ENCODE measurements around the gene SEMA4G. TPM values are rescaled to one million over a fixed set of nuclear protein-coding genes. Genes with fewer than 3 reads are reported as not detected.
A peak's percentile ranks its signal among the peaks of the same experiment; 100 is the strongest.

Gene SEMA4G
- total and polyA plus RNA-seq, 2 of the 13 experiments (the other 11 are each of a cell fraction or from before 2014, with no cell fraction given): 46.2 to 207 TPM

DNA sequence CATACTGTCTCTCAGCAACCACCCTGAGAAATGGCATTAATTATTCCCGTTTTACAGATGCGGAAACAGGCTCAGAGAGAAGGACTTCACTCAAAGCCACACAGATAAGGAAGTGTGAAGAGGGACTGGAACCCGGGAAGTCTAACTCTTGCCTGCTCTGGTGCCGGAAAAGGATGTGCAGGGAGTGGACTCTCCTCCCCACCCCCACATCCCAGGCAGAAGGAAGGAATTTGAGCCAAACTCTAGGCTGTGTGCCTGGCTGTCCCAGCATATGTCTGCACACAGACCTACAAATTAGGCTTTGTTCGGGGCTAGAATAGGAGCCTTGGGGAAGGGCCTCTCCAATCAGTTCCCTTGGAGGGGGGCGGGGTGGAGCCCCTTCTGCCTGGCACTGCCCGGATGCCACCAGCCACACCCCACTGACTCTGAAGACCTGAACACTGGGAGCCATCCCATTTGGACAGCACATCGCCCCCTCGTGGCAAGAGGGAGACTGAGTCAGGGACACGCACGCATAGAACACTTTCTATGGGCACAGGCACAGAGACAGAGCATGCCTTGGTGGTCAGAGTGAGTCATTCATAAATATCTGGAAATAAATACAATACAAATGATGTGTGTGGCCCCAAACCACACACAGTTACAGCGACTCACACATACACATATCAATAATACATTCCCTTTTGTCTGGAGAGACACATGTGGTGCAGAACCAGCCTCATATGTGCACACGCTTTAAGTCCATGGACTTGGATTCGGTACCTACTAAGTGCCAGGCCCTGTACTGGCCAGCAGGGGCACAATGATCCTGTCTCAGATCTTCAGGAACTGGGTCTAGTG, 43.4 kb downstream of the SEMA4G start (continued):
- TF ChIP-seq SOX13 (IDR thresholded peaks at IDR 0.05) (no peak), SOX13 (CRISPR knock-in tag; conservative IDR thresholded peaks at IDR 0.05 in 1 of 2, IDR thresholded peaks at IDR 0.05 in 1 of 2) (peak in 1 of 2 experiments; percentile 24; a peak in 1 of 4 replicates), NCOA5 (CRISPR knock-in tag; IDR thresholded peaks at IDR 0.05) (no peak), ARHGAP35 (CRISPR knock-in tag; IDR thresholded peaks at IDR 0.05; ENCODE audit: borderline replicate concordance) (no peak), ZNF546 (CRISPR knock-in tag; conservative IDR thresholded peaks at IDR 0.05) (no peak)
- TF ChIP-seq, protein P1, sequence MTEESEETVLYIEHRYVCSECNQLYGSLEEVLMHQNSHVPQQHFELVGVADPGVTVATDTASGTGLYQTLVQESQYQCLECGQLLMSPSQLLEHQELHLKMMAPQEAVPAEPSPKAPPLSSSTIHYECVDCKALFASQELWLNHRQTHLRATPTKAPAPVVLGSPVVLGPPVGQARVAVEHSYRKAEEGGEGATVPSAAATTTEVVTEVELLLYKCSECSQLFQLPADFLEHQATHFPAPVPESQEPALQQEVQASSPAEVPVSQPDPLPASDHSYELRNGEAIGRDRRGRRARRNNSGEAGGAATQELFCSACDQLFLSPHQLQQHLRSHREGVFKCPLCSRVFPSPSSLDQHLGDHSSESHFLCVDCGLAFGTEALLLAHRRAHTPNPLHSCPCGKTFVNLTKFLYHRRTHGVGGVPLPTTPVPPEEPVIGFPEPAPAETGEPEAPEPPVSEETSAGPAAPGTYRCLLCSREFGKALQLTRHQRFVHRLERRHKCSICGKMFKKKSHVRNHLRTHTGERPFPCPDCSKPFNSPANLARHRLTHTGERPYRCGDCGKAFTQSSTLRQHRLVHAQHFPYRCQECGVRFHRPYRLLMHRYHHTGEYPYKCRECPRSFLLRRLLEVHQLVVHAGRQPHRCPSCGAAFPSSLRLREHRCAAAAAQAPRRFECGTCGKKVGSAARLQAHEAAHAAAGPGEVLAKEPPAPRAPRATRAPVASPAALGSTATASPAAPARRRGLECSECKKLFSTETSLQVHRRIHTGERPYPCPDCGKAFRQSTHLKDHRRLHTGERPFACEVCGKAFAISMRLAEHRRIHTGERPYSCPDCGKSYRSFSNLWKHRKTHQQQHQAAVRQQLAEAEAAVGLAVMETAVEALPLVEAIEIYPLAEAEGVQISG (CRISPR knock-in tag; IDR thresholded peaks at IDR 0.05): peak; percentile 64
- TF ChIP-seq, protein P2, sequence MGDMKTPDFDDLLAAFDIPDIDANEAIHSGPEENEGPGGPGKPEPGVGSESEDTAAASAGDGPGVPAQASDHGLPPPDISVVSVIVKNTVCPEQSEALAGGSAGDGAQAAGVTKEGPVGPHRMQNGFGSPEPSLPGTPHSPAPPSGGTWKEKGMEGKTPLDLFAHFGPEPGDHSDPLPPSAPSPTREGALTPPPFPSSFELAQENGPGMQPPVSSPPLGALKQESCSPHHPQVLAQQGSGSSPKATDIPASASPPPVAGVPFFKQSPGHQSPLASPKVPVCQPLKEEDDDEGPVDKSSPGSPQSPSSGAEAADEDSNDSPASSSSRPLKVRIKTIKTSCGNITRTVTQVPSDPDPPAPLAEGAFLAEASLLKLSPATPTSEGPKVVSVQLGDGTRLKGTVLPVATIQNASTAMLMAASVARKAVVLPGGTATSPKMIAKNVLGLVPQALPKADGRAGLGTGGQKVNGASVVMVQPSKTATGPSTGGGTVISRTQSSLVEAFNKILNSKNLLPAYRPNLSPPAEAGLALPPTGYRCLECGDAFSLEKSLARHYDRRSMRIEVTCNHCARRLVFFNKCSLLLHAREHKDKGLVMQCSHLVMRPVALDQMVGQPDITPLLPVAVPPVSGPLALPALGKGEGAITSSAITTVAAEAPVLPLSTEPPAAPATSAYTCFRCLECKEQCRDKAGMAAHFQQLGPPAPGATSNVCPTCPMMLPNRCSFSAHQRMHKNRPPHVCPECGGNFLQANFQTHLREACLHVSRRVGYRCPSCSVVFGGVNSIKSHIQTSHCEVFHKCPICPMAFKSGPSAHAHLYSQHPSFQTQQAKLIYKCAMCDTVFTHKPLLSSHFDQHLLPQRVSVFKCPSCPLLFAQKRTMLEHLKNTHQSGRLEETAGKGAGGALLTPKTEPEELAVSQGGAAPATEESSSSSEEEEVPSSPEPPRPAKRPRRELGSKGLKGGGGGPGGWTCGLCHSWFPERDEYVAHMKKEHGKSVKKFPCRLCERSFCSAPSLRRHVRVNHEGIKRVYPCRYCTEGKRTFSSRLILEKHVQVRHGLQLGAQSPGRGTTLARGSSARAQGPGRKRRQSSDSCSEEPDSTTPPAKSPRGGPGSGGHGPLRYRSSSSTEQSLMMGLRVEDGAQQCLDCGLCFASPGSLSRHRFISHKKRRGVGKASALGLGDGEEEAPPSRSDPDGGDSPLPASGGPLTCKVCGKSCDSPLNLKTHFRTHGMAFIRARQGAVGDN (CRISPR knock-in tag; IDR thresholded peaks at IDR 0.05): no peak
- TF ChIP-seq, protein P3, sequence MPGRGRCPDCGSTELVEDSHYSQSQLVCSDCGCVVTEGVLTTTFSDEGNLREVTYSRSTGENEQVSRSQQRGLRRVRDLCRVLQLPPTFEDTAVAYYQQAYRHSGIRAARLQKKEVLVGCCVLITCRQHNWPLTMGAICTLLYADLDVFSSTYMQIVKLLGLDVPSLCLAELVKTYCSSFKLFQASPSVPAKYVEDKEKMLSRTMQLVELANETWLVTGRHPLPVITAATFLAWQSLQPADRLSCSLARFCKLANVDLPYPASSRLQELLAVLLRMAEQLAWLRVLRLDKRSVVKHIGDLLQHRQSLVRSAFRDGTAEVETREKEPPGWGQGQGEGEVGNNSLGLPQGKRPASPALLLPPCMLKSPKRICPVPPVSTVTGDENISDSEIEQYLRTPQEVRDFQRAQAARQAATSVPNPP (CRISPR knock-in tag; IDR thresholded peaks at IDR 0.05): no peak
- TF ChIP-seq, protein P4, sequence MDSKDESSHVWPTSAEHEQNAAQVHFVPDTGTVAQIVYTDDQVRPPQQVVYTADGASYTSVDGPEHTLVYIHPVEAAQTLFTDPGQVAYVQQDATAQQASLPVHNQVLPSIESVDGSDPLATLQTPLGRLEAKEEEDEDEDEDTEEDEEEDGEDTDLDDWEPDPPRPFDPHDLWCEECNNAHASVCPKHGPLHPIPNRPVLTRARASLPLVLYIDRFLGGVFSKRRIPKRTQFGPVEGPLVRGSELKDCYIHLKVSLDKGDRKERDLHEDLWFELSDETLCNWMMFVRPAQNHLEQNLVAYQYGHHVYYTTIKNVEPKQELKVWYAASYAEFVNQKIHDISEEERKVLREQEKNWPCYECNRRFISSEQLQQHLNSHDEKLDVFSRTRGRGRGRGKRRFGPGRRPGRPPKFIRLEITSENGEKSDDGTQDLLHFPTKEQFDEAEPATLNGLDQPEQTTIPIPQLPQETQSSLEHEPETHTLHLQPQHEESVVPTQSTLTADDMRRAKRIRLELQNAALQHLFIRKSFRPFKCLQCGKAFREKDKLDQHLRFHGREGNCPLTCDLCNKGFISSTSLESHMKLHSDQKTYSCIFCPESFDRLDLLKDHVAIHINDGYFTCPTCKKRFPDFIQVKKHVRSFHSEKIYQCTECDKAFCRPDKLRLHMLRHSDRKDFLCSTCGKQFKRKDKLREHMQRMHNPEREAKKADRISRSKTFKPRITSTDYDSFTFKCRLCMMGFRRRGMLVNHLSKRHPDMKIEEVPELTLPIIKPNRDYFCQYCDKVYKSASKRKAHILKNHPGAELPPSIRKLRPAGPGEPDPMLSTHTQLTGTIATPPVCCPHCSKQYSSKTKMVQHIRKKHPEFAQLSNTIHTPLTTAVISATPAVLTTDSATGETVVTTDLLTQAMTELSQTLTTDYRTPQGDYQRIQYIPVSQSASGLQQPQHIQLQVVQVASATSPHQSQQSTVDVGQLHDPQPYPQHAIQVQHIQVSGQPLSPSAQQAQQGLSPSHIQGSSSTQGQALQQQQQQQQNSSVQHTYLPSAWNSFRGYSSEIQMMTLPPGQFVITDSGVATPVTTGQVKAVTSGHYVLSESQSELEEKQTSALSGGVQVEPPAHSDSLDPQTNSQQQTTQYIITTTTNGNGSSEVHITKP (CRISPR knock-in tag; IDR thresholded peaks at IDR 0.05; ENCODE audit: low read depth): no peak
- TF ChIP-seq, protein P5, sequence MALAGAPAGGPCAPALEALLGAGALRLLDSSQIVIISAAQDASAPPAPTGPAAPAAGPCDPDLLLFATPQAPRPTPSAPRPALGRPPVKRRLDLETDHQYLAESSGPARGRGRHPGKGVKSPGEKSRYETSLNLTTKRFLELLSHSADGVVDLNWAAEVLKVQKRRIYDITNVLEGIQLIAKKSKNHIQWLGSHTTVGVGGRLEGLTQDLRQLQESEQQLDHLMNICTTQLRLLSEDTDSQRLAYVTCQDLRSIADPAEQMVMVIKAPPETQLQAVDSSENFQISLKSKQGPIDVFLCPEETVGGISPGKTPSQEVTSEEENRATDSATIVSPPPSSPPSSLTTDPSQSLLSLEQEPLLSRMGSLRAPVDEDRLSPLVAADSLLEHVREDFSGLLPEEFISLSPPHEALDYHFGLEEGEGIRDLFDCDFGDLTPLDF (CRISPR knock-in tag; IDR thresholded peaks at IDR 0.05): no peak
